ENCODE data around the gene CPNE7.

GRCh38 chr16:89570342-89570923 lies 5.1 kb upstream of the CPNE7 start:
- TF ChIP-seq HOXA7 (CRISPR knock-in tag; IDR thresholded peaks at IDR 0.05) (no peak), EZH2 (conservative IDR thresholded peaks at IDR 0.05; ENCODE audit: low read depth, low read length) (no peak), CBX2 (IDR thresholded peaks at IDR 0.05; ENCODE audit: low read depth, low read length) (no peak), CBX2 (CRISPR knock-in tag; IDR thresholded peaks at IDR 0.05; ENCODE audit: low read depth) (no peak), HMG20A (CRISPR knock-in tag; IDR thresholded peaks at IDR 0.05; ENCODE audit: borderline replicate concordance) (no peak), MAFF (IDR thresholded peaks at IDR 0.05; ENCODE audit: low read depth, low read length) (no peak), USF2 (IDR thresholded peaks at IDR 0.05; ENCODE audit: low read depth, low read length) (no peak), USF2 (CRISPR knock-in tag; IDR thresholded peaks at IDR 0.05; ENCODE audit: borderline replicate concordance) (no peak), ZFP36L1 (CRISPR knock-in tag; IDR thresholded peaks at IDR 0.05) (no peak), PREB (CRISPR knock-in tag; IDR thresholded peaks at IDR 0.05) (no peak)

All from HepG2 (cell line).